HG02571 (cell line): ENCODE data around the gene PGRMC2.
"Not testable (repeated sequence)": the region's sequence is repeated elsewhere in the genome, so short reads cannot be mapped to it uniquely, and the experiment has no call there.

ENCODE experiments used
- ATAC-seq: cut with Tn5 transposase; IDR thresholded peaks from one replicate; pipeline ENCODE4 v1.9.1; 2021; ENCODE audit warnings: mild to moderate bottlenecking, moderate library complexity; ENCODE audit not compliant: unreplicated experiment

The PGRMC2 gene

DNA sequence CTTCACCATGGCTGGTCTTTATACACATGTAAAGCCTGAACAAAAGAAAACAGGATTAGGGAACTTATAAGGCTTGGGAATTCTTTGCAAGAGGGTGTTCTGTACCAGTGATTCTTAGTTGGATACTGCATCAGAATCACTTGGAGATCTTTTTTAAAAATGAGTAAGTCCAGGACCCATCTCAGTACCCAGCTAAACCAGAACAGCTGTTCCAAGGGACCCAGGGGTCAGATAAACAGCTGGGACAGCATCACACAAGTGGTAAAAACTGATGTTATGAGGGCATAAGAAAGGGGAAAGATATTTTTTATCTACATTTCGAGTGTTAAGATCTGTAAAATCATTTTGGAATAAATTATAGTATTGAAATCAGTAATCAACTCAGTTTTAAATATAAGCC is 16.1 kb downstream of the PGRMC2 start:
- ATAC-seq = no peak

DNA sequence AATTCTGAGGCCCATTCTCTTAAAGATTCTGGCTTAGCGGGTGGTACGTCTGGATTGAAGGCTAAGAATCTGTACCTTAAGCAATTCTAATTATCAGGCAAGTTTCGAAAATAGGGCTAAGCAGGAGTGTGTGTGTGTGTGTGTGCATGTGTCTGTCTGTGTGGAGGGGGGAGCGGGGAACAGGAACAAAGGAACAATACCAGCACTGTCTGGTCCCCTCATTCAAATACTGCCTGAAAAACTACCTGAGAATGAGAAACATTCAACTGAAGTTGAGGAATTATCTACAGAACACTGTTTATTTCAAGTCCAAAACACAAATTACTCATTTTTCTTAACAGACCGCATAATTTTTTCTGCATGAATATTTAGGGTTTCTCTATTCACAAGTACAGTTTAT is 18.6 kb downstream of the PGRMC2 start:
- ATAC-seq = no peak

DNA sequence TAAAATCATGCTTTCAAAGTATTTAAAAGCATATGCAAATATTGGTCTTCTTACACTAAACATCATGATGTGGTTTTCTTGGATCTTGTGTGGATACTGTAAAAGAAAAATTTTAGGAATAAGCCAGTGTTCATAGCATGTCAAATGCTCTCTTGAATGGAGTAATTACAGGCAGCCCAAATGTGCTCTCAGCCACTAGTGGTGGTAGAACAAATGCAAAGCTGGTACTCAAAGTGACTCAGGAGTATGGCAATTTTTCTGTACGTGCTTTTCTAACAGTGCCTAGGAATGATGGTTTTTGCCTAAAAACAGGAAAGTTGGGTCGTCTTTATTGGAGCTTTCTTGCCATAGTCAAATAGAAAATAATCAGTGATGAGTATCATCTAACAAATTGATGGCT is 19.9 kb downstream of the PGRMC2 start:
- ATAC-seq = no peak

GRCh38 chr4:128267171-128267570 is 20.4 kb downstream of the PGRMC2 start:
- ATAC-seq = not testable (repeated sequence)

DNA sequence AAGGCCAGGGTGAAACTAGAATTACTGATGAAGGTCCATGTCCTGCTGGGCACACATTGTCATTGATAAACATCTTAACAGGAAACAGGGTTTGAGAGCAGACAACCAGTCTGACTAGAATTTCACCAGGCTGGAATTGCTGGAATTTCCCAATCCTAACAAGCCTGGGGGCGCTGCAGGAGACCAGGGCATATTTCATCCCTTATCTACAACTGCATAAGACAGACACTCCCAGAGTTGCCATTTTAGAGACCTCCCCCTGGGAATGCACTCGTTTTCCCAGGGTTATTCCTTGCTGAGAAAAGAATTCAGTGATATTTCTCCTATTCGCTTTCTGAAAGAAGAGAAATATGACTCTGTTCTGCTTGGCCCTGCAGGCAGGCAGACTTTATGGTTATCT is 22.1 kb downstream of the PGRMC2 start:
- ATAC-seq = not testable (repeated sequence)

- not testable (repeated sequence) for ATAC-seq
These were observed 27.7 kb downstream of the PGRMC2 start for GRCh38 chr4:128259889-128260288.

DNA sequence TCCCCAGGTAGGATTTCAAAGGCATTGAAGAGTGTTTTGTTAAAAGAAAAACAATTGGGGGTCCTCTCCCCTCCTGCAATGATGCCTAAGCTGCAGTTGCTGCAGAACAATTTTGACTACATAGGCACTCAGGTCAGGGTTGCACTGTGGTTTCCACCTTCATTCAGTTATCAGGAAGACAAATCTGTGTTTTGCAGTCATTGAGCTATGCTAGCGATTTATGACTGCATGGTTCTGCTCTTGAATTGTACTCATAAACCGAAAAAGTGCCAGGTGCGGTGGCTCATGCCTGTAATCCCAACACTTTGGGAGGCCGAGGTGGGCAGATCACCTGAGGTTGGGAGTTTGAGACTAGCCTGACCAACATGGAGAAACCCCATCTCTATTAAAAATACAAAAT is 29.4 kb downstream of the PGRMC2 start:
- not testable (repeated sequence) for ATAC-seq

GRCh38 chr4:128256539-128256938 is 31.1 kb downstream of the PGRMC2 start:
- ATAC-seq = no peak

GRCh38 chr4:128255906-128256305 is 31.7 kb downstream of the PGRMC2 start:
- ATAC-seq = no peak

- no peak for ATAC-seq
These were observed 37.6 kb downstream of the PGRMC2 start for GRCh38 chr4:128249787-128250668.

GRCh38 chr4:128247906-128248305 is 39.7 kb downstream of the PGRMC2 start:
- ATAC-seq = no peak

DNA sequence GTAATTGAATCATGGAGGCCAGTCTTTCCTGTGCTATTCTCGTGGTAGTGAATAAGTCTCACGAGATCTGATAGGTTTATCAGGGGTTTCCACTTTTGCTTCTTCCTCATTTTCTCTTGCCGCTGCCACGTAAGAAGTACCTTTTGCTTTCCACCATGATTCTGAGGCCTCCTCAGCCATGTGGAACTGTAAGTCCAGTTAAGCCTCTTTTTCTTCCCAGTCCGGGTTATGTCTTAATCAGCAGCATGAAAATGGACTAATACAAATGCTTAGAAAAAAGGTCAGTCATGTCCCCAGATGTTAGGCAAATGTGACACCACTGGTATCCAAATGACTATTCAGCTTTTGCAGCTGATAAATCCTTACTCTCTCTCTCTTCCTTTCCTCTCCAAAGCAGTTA is 42.2 kb downstream of the PGRMC2 start:
- ATAC-seq = not testable (repeated sequence)

DNA sequence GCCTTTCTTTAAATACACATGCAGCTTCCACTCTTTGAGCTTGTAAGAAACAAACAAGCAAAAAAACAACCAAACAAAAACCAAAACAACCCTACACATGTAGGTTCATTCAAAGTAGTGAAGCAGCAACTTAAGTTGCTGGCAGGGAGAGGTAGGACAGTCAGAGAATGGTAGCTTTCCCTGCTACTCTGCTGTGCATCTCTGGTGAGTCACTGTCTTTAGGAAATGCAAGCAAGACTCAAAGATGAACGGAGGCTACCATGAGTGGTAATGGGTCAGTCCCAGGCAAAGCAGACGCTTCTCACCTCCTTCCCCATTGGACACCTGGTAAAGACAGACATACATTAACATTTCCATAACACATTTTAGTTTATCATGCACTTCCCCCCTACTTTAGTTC is 43.2 kb downstream of the PGRMC2 start:
- ATAC-seq = no peak

DNA sequence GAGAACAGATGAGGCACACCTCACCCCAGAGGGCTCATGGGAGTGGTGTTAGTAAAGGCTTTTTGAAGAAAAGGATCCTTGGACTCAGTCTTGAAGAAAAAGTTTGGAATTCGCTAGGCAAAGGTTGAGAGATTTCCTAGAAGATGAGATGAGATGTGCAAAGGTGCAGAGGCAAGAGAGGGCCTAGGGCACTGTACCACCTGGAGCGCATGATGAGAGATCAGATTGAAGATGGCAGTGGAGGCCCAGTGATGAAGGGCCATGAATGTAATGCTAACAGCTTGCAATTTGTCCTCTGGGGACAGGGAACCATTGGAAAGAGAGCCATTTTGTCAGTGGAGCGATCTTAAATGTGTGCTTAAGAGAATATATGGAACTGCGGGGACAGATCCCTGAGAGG is 45.0 kb downstream of the PGRMC2 start:
- no peak for ATAC-seq

DNA sequence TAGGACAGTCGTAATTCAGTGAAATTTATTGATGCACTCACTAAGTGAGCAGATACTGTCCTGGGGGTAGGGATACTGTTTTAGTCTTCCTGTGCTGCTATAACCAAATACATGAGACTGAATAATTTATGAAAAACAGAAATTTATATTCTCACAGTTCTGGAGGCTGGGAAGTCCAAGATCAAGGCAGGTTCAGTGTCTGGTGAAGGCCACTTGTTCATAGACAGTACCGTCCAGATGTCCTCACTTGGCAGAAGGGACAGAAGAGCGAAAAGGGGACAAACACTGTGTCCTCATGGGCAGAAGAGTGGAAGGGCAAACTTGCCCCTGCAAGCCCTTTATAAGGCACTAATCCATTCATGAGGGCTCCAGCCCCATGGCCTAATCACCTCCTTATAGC is 45.6 kb downstream of the PGRMC2 start:
- no peak for ATAC-seq

DNA sequence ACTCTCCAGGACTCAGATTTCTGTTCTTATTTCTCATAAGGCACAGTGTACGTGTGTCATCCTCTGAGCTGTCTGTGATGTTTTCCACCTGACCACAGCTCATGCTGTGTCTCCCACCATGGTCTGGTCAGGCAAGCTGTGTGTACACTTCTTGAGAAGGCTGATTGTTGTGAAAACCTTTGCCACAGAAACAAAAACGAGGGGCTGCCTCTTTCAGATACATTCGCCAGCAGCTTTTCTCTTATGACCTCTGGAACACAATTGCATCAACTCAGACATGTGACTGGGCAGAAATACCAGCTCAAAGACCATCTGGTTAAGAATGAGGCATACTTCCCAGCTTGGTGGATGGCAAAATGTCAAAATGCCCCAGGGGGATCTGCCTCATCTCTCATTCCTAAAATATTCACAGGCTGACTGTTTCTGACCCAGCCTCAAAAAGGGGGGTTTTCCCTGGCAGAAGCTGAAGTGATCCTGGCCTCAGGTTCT is 46.1 kb downstream of the PGRMC2 start:
- no peak for ATAC-seq

DNA sequence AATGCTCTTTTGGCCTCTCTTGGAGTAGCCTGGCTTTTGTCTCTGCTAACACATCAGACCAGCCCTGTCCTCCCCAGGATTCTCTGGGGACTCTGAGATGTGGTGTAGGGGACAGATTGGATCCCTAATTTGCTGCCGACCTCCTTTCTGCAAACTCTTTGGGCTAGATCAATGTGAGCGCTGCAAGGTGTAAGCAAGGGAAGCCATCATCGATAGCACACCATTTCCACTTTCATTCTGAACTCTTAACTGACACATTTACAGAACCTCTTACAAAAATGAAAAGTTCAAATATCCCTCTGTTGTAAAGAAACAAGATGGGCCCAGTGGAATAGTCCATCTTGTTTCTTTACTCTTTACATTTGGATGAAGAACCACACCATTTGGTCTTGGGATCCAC is 46.6 kb downstream of the PGRMC2 start:
- ATAC-seq = no peak

- no peak for ATAC-seq
These were observed 52.8 kb downstream of the PGRMC2 start for GRCh38 chr4:128234836-128235235.

DNA sequence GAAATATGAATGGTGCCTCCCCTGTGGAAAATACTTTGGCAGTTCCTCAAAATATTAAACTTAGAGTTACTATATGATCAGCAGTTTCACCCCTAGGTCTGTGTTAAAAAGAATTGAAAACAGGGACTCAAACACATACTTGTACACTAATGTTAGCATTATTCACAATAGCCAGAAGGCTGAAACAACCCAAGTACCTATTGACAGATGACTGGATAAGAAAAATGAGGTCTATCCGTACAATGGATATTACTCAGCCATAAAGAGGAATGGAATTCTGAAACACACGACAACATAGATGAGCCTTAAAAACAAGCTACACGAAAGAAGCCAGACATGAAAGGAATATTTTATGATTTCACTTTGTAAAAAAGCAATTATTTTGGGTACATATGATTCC is 54.9 kb downstream of the PGRMC2 start:
- no peak for ATAC-seq

GRCh38 chr4:128228845-128229795 is 58.5 kb downstream of the PGRMC2 start:
- ATAC-seq = no peak

GRCh38 chr4:128227991-128228571 is 59.5 kb downstream of the PGRMC2 start:
- no peak for ATAC-seq
